Stromal cell of bone marrow (primary cell): Measurements from ENCODE around the gene GRIN3B.

Source experiments
- DNase-seq: peaks from one replicate; pipeline ENCODE4 v3.0.0-alpha.2; 2012; ENCODE audit warnings: low read depth

The GRIN3B gene

DNA sequence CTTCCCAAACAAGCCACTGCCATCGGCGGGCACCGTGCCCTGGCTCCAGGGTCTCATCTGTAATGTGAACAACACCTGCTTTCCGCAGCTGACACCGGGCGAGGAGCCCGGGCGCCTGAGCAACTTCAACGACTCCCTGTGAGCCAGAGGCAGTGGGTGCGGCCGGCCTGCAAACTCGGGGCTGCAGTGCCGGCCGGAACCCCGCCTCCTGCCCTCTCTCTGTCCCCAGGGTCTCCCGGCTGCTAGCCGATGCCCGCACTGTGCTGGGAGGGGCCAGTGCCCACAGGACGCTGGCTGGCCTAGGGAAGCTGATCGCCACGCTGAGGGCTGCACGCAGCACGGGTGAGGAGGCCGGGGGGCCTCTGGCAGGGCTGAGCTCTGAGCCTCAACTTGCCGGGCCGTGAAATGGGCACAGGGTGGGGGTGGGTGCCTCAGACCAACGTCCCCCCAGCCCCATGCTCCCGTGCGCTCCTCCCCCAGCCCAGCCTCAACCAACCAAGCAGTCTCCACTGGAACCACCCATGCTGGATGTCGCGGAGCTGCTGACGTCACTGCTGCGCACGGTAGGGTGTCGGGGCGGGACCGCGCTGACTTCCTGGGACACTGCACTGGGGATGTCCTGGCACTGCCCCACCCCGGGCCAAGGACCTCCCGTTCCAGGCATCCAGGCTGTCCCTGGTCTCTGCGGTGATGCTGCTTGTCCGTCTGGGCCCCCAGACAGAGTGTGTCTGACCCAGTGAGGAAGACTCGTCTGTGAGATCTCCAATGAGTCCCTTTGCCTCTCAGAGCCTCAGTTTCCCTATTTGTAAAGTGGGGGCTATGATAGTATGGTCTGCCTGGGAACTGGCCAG is 41.8 kb downstream of the GRIN3B start:
- no peak for DNase-seq

DNA sequence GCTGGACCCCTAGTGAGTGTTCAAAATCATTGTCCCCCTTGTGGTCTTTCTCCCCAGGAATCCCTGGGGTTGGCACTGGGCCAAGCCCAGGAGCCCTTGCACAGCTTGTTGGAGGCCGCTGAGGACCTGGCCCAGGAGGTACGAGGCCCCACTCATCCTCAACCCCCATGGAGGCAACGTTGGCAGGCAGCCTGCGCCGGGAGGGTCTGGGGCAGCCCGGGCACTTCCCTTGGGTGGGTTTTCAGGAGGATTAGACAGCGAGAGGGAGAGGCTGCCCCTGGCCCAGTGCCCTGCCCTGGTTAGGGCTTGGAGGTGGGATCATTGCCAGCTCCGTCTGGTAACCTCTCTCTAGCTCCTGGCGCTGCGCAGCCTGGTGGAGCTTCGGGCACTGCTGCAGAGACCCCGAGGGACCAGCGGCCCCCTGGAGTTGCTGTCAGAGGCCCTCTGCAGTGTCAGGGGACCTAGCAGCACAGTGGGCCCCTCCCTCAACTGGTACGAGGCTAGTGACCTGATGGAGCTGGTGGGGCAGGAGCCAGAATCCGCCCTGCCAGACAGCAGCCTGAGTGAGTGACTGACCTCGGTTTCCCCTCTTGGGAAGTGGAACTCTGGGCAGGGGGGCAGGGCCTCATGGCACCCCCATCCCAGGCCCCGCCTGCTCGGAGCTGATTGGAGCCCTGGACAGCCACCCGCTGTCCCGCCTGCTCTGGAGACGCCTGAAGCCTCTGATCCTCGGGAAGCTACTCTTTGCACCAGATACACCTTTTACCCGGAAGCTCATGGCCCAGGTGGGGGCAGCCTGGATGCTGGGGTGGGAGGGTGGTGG is 42.7 kb downstream of the GRIN3B start:
- no peak for DNase-seq

DNA sequence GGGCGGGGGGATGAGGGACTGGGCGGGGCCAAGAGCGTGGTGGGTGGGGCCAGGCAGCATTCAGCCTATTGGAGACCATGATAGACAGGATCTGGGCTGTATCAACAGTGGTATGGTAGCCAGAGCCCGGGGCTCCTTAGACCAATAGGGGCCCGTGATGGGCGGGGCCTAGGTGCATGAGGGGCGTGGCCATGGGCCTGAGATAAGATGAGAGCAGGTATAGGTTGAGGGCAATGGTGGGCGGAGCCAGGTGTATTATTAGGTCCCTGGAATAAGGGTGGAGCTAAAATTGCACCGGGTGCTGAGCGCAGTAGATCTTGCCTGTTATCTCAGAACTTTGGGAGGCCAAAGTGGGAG is 45.0 kb downstream of the GRIN3B start:
- no peak for DNase-seq

DNA sequence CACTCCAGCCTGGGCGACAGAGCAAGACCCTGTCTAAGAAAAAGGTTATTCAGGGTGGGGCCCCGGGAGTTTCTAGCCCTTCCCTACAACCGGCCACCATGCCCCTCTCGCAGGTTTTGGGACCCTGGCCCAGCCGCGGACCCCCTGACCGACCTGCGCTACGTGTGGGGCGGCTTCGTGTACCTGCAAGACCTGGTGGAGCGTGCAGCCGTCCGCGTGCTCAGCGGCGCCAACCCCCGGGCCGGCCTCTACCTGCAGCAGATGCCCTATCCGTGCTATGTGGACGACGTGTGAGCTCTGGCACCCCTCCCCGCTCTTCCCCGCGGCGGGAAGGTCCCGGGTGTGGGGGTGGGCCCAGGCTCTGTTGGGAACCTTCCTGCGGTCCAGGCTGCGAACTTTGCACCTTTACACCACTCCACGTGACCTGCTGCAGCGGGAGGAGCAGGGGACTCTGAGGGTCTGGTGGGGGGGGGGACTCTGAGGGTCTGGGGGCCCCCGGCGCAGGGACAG is 46.0 kb downstream of the GRIN3B start:
- no peak for DNase-seq

DNA sequence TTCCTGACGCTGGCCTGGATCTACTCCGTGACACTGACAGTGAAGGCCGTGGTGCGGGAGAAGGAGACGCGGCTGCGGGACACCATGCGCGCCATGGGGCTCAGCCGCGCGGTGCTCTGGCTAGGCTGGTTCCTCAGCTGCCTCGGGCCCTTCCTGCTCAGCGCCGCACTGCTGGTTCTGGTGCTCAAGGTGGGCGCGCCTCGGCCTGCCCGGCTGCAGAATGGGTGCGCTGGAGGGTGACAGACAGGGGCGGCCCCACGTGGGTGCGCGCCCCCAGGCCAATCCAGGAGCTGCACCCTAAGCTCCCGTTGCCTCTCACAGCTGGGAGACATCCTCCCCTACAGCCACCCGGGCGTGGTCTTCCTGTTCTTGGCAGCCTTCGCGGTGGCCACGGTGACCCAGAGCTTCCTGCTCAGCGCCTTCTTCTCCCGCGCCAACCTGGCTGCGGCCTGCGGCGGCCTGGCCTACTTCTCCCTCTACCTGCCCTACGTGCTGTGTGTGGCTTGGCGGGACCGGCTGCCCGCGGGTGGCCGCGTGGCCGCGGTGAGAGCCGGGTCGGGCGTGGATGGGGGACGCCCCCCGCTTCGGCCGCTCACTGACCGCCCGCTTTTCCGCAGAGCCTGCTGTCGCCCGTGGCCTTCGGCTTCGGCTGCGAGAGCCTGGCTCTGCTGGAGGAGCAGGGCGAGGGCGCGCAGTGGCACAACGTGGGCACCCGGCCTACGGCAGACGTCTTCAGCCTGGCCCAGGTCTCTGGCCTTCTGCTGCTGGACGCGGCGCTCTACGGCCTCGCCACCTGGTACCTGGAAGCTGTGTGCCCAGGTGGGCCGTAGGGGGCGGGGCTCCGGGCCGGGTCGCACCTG is 46.8 kb downstream of the GRIN3B start:
- no peak for DNase-seq

DNA sequence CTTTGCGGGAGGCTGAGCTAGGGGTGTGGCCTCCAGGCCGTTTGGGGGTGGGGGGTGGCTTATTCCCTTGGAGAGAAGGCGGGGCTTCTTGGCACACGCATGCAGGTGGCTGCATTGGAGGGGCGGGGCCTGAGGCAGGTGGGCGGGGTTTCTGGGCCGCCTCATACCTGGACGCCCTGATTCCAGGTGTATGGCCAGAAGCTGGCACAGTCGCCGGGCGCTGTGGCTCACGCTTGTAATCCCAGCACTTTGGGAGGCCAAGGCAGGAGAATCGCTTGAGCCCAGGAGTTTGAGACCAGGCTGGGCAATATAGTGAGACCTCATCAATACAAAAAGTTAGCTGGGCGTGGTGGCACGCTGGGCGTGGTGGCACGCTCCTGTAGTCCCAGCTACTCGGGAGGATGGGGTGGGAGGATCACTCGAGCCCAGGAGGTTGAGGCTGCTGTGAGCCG is 47.5 kb downstream of the GRIN3B start:
- DNase-seq = no peak

DNA sequence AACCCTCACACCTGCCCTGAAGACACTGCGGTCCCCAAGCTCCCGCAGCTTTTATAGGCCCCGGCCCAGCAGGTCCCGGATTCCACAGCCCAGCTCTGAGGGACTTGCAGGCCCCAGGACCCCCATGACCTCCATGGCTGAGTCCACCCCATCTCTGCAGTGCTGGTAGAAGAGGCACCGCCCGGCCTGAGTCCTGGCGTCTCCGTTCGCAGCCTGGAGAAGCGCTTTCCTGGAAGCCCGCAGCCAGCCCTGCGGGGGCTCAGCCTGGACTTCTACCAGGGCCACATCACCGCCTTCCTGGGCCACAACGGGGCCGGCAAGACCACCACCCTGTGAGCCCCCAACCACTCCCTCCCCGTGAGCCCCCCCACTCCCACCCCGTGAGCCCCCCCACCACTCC is 48.9 kb downstream of the GRIN3B start:
- DNase-seq = no peak

DNA sequence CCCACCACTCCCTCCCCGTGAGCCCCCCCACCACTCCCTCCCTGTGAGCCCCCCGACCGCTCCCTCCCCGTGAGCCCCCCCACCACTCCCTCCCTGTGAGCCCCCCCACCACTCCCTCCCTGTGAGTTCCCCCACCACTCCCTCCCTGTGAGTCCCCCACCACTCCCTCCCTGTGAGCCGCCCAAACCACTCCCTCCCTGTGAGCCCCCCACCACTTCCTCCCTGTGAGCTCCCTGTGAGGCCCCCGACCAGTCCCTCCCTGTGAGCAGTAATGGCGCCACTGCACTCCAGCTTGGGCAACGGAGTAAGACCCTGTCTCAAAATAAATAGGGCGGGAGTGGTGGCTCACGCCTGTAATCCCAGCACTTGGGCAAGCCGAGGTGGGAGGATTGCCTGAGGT is 49.6 kb downstream of the GRIN3B start:
- DNase-seq = no peak

DNA sequence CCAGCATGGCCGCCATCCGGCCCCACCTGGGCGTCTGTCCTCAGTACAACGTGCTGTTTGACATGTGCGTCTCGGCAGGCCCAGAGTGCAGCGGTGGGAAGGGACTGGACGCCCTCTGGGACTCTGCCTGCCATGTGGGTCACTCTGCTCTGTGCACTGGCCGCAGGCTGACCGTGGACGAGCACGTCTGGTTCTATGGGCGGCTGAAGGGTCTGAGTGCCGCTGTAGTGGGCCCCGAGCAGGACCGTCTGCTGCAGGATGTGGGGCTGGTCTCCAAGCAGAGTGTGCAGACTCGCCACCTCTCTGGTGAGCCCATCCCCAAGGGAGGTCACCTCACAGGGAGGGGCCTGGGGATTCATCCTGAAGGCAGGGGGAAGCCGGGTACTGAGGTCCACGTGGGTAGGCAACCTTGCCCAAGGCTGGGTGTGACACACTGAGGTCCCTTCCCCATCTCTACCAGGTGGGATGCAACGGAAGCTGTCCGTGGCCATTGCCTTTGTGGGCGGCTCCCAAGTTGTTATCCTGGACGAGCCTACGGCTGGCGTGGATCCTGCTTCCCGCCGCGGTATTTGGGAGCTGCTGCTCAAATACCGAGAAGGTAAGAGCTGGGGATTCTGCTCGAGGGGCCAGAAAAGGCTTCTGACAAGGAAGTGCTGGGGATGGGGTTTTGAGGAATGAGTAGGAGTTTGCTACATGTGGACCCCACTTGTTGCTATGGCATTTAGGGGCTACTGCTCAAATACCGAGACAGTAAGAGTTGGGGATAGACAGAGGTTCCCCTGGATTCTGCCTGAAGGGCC is 51.0 kb downstream of the GRIN3B start:
- no peak for DNase-seq

DNA sequence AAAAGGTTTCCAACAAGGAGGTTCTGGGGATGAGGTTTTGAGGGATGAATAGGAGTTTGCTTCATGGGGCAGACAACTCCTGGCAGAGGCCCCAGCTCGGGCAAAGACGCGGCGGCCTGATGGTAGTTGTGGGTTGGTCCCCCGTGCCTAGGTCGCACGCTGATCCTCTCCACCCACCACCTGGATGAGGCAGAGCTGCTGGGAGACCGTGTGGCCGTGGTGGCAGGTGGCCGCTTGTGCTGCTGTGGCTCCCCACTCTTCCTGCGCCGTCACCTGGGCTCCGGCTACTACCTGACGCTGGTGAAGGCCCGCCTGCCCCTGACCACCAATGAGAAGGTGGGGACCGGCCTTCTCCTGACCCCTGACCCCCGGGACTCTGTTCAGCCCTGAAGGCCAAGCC is 51.6 kb downstream of the GRIN3B start:
- DNase-seq = no peak

DNA sequence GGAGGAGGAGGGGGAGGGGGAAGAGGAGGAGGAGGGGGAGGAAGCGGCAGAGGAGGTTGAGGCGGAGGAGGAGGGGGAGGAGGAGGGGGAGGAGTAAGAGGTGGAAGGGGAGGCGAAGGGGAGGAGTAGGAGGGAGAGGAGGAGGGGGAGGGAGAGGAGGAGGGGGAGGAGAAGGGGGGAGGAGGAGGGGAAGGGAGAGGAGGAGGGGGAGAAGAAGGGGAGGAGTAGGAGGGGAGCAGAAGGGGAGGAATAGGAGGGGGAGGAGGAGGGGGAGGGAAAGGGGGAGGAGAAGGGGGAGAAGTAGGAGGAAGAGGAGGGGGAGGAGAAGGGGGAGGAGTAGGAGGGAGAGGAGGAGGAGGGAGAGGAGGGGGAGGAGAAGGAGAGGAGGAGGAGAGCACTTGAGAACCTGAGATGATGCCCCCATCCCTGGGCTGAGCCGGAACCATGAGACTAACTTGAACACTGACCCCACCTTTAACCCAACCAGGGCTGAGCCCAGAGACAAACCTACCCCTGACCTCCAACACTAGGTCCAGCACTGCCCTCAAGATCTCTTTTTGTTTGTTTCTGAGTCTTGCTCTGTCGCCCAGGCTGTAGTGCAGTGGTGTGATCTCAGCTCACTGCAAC is 52.2 kb downstream of the GRIN3B start:
- no peak for DNase-seq

DNA sequence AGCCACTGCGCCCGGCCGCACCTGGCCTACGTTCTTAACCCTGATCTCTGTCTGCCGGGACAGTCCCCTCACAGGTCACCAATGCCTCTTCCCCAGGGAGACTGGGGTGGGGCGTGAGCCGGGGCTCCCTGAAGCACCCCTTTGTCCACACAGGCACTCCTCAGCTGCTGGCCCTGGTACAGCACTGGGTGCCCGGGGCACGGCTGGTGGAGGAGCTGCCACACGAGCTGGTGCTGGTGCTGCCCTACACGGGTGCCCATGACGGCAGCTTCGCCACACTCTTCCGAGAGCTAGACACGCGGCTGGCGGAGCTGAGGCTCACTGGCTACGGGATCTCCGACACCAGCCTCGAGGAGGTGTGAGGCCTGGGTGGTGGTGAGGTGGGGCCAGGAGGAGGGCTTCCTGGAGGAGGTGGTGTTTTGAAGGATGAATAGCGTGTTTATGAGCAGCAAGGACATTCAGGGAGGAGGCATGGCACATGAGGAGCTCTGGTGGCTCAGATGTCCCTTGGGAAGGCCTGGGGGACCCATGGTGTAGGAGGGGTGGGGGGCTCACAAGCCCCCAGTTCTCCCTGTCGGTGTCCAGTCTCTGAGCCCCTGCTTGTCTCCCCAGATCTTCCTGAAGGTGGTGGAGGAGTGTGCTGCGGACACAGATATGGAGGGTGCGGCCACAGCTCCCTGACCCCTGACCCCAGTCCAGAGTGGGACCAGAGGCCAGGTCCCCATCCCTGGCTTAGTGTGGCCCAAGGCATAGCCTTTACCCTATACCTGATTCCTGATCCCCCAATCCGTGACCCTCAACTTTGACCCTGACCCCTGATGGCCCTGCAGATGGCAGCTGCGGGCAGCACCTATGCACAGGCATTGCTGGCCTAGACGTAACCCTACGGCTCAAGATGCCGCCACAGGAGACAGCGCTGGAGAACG is 53.2 kb downstream of the GRIN3B start:
- no peak for DNase-seq

DNA sequence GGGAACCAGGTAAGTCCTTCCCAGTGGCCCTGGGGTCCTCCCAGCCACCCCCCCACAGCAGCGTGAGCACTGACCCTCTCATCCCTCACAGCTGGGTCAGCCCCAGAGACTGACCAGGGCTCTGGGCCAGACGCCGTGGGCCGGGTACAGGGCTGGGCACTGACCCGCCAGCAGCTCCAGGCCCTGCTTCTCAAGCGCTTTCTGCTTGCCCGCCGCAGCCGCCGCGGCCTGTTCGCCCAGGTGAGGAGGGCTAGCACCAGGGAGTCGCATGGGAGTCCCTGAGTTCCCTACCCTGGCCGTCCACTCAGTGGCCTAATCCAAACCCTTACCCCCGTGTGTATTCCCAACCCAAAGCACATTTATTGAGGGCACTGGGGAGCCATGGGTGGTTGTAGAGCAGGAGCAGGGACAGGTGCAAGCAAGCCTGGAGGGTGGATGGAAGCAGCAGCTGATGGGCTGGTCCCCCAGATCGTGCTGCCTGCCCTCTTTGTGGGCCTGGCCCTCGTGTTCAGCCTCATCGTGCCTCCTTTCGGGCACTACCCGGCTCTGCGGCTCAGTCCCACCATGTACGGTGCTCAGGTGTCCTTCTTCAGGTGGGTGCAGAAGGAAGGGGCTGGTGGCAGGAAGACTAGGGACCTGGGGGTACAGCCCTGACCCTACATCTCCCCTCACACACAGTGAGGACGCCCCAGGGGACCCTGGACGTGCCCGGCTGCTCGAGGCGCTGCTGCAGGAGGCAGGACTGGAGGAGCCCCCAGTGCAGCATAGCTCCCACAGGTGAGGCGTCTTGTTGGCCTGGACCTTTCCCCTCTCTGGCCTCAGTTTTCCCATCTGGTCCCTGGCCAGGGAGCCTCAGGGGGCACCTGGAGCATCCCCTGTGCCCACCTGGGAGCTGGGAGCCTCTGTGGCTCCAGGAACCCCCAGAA is 54.1 kb downstream of the GRIN3B start:
- DNase-seq = no peak

DNA sequence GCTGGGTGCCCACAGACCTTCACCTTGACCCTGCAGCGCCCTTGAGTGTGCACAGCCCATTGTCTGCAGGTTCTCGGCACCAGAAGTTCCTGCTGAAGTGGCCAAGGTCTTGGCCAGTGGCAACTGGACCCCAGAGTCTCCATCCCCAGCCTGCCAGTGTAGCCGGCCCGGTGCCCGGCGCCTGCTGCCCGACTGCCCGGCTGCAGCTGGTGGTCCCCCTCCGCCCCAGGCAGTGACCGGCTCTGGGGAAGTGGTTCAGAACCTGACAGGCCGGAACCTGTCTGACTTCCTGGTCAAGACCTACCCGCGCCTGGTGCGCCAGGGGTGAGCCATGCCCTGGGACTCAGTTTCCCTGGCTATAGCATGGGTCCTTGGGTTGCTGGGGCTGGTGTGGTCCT is 54.8 kb downstream of the GRIN3B start:
- no peak for DNase-seq

DNA sequence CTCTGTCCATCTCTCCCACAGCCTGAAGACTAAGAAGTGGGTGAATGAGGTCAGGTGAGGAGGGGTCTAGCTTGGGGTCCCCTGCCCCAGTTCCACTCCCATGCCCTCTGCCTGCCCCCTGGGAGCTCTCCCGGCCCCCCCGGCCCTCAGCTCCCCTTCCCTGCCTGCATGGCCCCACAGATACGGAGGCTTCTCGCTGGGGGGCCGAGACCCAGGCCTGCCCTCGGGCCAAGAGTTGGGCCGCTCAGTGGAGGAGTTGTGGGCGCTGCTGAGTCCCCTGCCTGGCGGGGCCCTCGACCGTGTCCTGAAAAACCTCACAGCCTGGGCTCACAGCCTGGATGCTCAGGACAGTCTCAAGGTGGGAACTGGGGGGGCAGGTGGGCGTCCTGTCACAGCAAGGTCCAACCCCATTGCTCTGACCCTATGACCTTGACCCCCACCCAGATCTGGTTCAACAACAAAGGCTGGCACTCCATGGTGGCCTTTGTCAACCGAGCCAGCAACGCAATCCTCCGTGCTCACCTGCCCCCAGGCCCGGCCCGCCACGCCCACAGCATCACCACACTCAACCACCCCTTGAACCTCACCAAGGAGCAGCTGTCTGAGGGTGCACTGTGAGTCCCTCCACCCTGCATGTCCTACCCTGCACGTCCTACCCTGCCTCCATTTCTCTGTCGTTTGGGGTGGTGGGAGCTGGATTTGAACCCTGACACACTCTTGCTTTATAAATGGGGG is 55.8 kb downstream of the GRIN3B start:
- DNase-seq = no peak

DNA sequence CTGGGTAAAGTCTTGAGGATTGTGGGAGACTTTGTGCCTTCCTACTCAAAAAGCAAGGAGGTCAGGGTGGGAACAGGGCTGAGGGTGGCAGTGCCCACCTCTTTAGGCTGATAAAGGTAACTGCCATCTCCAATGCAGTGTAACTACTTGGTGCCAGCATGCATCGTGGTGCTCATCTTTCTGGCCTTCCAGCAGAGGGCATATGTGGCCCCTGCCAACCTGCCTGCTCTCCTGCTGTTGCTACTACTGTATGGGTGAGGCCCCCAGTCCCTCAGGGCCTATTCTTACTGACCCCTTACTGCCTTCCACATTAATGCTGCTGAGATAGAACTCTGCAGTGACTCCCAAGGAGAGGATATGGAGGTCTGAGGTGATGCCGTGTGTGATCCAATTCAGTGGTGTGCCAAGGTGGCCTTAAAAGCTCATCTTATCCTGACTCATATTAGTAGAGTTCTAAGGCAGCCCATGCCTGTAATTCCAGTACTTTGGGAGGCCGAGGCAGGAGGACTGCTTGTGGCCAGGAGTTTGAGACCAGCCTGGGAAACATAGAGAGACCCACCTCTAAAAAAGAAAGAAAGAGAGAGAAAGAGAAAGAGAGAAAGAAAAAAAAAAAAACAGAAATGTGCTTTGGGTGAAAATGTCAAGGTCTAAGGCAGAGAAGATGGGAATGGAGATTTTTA is 57.1 kb downstream of the GRIN3B start:
- DNase-seq = no peak

DNA sequence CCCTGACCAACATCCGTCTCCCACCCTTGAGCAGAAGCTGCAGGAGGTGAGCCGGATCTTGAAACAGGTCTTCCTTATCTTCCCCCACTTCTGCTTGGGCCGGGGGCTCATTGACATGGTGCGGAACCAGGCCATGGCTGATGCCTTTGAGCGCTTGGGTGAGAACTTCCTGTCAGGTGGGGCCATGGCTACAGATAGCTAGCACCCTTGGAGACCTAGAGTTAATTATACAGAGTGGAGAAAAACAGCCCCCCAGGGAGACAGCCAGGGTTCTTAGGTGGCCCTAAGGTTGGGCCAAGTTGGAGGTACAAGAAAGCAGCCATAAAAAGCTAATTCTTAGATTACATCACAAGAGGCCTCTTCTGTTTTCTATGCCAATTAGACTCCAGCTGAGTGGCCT is 57.9 kb downstream of the GRIN3B start:
- no peak for DNase-seq
